Upper lobe of right lung (tissue), 1 donor: ENCODE data around the gene FFAR3. TPM values are rescaled to one million over a fixed set of nuclear protein-coding genes. Genes with fewer than 3 reads are reported as not detected.

Experiments used
- ATAC-seq: fragments of 200-7000 bp; cut with Tn5 transposase; one replicate; pipeline ENCODE4 v1.9.1; 2020; ENCODE audit warnings: mild to moderate bottlenecking, moderate library complexity
- DNase-seq: peaks from one replicate; pipeline ENCODE4 v3.0.0-alpha.2; 2020
- H3K27ac ChIP-seq: fragments of 200-600 bp; one replicate; pipeline ENCODE4 v1.8.0; 2022
- H3K27me3 ChIP-seq: fragments of 200-600 bp; one replicate; pipeline ENCODE4 v1.8.0; 2022; ENCODE audit warnings: mild to moderate bottlenecking
- H3K36me3 ChIP-seq: fragments of 200-600 bp; one replicate; pipeline ENCODE4 v1.8.0; 2022
- H3K4me1 ChIP-seq: fragments of 200-600 bp; one replicate; pipeline ENCODE4 v1.8.0; 2022
- H3K4me3 ChIP-seq: fragments of 200-600 bp; one replicate; pipeline ENCODE4 v1.8.0; 2022; ENCODE audit warnings: mild to moderate bottlenecking
- H3K9me3 ChIP-seq: fragments of 200-600 bp; one replicate; pipeline ENCODE4 v1.8.0; 2022
- CTCF ChIP-seq: fragments of 200-600 bp; IDR thresholded peaks from one replicate; pipeline ENCODE4 v1.8.0; 2022; ENCODE audit warnings: antibody characterized with exemption
- intact Hi-C: fragments of 100-400 bp; cut with DNase I; formaldehyde crosslinking; loops from one replicate; pipeline ENCODE4 v1.11.0; 2022
- total RNA-seq: library from RNA; stranded (reverse); fragmentation: NEBNext Ultra II Directional; extraction: Animal tissue kit (Norgen Biotek cat#: 25700); gene quantifications from one replicate; pipeline ENCODE4 v1.2.1, GENCODE V29; 2021
- donor health status: DM: no; HTN: yes; CAD: no; lungs with severe emphysema.

FFAR3 gene
- total RNA-seq, 1 donor from 2014 or later = not detected

- Histone ChIP-seq H3K27me3 (peaks cover 1% of the 10 kb centered on the region), H3K4me1 (no peaks in the 10 kb centered on the region), H3K9me3 (no peaks in the 10 kb centered on the region), H3K36me3 (no peaks in the 10 kb centered on the region), H3K27ac (no peak overlapping the region), H3K4me3 (no peak overlapping the region)
- ATAC-seq (no peak), DNase-seq (no peak)
- no peak for TF ChIP-seq CTCF
- intact Hi-C loops = no loop called here
Observed at GRCh38 chr19:35337984-35338296, 20.3 kb upstream of the FFAR3 start.

GRCh38 chr19:35340431-35340830, 17.8 kb upstream of the FFAR3 start:
- ATAC-seq (no peak), DNase-seq (no peak)
- TF ChIP-seq CTCF = no peak
- Histone ChIP-seq H3K4me3 (no peak overlapping the region), H3K9me3 (no peaks in the 10 kb centered on the region), H3K27me3 (no peaks in the 10 kb centered on the region), H3K36me3 (no peaks in the 10 kb centered on the region), H3K4me1 (no peaks in the 10 kb centered on the region), H3K27ac (no peak overlapping the region)
- intact Hi-C loops = no loop called here

GRCh38 chr19:35341006-35341405, 17.3 kb upstream of the FFAR3 start:
- intact Hi-C loops = no loop called here
- H3K9me3 ChIP-seq = no peaks in the 10 kb centered on the region
- no peak for TF ChIP-seq CTCF
- no peak overlapping the region for H3K4me3 ChIP-seq
- ATAC-seq (no peak), DNase-seq (no peak)
- no peaks in the 10 kb centered on the region for H3K36me3 ChIP-seq
- H3K27me3 ChIP-seq = no peaks in the 10 kb centered on the region
- no peak overlapping the region for H3K27ac ChIP-seq
- no peaks in the 10 kb centered on the region for H3K4me1 ChIP-seq

- no peak for TF ChIP-seq CTCF
- Histone ChIP-seq H3K27ac (no peak overlapping the region), H3K9me3 (no peaks in the 10 kb centered on the region), H3K4me1 (no peaks in the 10 kb centered on the region), H3K27me3 (no peaks in the 10 kb centered on the region), H3K4me3 (no peak overlapping the region), H3K36me3 (no peaks in the 10 kb centered on the region)
- intact Hi-C loops = no loop called here
- ATAC-seq (no peak), DNase-seq (no peak)
Observed at GRCh38 chr19:35341565-35342225, 16.6 kb upstream of the FFAR3 start.

GRCh38 chr19:35342430-35342829, 15.8 kb upstream of the FFAR3 start:
- no peak overlapping the region for H3K27ac ChIP-seq
- H3K4me1 ChIP-seq = no peaks in the 10 kb centered on the region
- no peaks in the 10 kb centered on the region for H3K27me3 ChIP-seq
- no peaks in the 10 kb centered on the region for H3K36me3 ChIP-seq
- intact Hi-C loops = no loop called here
- no peaks in the 10 kb centered on the region for H3K9me3 ChIP-seq
- no peak overlapping the region for H3K4me3 ChIP-seq
- ATAC-seq = no peak
- no peak for TF ChIP-seq CTCF
- DNase-seq = no peak

- H3K4me1 ChIP-seq = no peaks in the 10 kb centered on the region
- no peak for TF ChIP-seq CTCF
- ATAC-seq (no peak), DNase-seq (peak; percentile 46)
- H3K27ac ChIP-seq = no peak overlapping the region
- H3K27me3 ChIP-seq = no peaks in the 10 kb centered on the region
- intact Hi-C loops = no loop called here
- H3K9me3 ChIP-seq = no peaks in the 10 kb centered on the region
- H3K4me3 ChIP-seq = no peak overlapping the region
- H3K36me3 ChIP-seq = no peaks in the 10 kb centered on the region
Observed at GRCh38 chr19:35344511-35345031, 13.7 kb upstream of the FFAR3 start.
